ENCODE data around the gene WDR82.

DNA sequence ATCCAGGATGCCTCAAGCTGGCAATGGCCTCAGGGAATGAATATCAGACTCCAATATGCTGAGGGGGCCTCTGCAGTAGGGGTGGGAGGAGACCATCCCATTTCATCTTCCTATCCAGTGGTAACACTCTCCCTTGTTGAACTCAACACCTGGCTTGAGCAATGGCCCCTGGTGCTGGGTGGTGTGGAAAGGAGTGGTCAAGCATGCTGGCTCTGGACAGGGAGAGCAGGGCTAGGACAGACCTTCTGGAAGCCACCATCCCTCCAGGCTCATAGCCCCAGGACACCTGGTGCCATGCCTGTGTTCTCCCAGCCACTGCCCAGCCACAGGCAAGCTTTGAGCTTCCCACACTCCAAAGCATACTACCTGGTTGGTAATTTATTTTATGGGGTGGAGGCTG lies 47.2 kb upstream of the WDR82 start:
- TF ChIP-seq, protein P1, sequence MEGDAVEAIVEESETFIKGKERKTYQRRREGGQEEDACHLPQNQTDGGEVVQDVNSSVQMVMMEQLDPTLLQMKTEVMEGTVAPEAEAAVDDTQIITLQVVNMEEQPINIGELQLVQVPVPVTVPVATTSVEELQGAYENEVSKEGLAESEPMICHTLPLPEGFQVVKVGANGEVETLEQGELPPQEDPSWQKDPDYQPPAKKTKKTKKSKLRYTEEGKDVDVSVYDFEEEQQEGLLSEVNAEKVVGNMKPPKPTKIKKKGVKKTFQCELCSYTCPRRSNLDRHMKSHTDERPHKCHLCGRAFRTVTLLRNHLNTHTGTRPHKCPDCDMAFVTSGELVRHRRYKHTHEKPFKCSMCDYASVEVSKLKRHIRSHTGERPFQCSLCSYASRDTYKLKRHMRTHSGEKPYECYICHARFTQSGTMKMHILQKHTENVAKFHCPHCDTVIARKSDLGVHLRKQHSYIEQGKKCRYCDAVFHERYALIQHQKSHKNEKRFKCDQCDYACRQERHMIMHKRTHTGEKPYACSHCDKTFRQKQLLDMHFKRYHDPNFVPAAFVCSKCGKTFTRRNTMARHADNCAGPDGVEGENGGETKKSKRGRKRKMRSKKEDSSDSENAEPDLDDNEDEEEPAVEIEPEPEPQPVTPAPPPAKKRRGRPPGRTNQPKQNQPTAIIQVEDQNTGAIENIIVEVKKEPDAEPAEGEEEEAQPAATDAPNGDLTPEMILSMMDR (IDR thresholded peaks at IDR 0.05) = no peak
- no peak for TF ChIP-seq POLR2A (IDR thresholded peaks at IDR 0.05)

All from Peyer's patch (tissue), 4 donors.